GM12864 (cell line): ENCODE results near the gene F7.
A peak's percentile ranks its signal among the peaks of the same experiment; 100 is the strongest.

Source experiments
- DNase-seq: peaks from one replicate; pipeline ENCODE4 v3.0.0-alpha.2; 2011; ENCODE audit warnings: low read depth
- H3K4me3 ChIP-seq: 2 replicates; pipeline ENCODE4 v1.5.1; 2011; ENCODE audit warnings: mild to moderate bottlenecking, low read depth, low read length, control low read depth
- TF ChIP-seq, protein P1 (sequence below): IDR thresholded peaks from 2 replicates; pipeline ENCODE4 v1.5.1; 2011; ENCODE audit warnings: low read depth, mild to moderate bottlenecking, moderate library complexity, low read length, control low read depth, inconsistent platforms; ENCODE audit errors: missing control alignments

The F7 gene

DNA sequence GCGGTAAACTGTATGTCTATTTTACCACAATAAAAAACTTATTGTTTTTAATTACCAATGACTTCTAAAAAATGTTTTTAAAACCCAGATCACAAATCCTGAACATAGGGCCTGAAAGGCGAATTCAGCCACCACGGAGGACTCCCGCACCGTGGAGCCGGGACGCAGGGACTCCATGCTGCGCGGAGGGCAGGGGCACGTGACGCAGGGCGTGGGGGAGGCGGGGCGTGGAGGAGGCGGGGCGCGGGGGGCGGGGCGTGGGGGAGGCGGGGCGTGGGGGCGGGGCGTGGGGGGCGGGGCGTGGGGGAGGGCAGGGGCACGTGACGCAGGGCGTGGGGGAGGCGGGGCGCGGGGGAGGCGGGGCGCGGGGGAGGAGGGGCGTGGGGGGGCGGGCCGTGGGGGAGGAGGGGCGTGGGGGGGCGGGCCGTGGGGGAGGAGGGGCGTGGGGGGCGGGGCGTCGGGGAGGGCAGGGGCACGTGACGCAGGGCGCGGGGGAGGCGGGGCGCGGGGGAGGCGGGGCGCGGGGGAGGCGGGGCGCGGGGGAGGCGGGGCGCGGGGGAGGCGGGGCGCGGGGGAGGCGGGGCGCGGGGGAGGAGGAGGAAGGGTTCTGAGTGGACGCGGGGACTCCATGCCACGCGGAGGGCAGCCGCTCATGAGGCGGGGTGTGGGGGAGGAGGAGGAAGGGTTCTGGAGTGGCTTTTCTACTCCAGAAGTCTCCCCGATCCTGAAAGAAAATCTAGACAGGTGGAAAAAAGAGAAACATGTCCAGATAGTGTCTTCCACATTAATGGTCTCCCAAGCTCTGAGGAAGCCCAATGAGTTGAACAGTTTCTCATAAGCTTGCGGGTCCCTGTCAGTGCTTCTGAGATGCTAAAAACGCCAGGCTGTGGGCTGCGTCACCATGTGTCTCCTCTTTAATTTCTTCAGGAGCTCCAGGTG is 48.5 kb downstream of the F7 start:
- no peak for DNase-seq
- TF ChIP-seq, protein P1, sequence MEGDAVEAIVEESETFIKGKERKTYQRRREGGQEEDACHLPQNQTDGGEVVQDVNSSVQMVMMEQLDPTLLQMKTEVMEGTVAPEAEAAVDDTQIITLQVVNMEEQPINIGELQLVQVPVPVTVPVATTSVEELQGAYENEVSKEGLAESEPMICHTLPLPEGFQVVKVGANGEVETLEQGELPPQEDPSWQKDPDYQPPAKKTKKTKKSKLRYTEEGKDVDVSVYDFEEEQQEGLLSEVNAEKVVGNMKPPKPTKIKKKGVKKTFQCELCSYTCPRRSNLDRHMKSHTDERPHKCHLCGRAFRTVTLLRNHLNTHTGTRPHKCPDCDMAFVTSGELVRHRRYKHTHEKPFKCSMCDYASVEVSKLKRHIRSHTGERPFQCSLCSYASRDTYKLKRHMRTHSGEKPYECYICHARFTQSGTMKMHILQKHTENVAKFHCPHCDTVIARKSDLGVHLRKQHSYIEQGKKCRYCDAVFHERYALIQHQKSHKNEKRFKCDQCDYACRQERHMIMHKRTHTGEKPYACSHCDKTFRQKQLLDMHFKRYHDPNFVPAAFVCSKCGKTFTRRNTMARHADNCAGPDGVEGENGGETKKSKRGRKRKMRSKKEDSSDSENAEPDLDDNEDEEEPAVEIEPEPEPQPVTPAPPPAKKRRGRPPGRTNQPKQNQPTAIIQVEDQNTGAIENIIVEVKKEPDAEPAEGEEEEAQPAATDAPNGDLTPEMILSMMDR = no peak

DNA sequence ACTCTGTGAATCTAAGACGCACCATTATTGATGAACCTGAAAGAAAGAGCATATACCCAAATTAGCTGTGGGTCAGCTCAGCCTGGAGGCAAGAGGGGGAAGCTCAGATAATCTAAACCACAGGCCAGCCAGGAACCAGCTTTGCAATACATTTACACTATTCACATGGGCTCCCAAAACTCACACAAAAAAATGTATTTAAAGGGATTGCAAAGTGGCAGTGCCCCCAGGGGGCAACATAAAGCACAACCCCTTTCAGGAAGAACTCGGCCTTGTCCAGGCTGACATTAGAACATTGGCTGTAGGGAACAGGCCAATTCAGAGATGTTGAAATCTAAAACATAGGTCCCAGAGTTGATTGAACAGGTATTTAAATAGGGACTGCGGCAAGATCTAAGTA is 49.6 kb downstream of the F7 start:
- TF ChIP-seq, protein P1 = no peak
- no peak for DNase-seq
- no peak overlapping the region for H3K4me3 ChIP-seq

More for the DNA sequence above, 48.5 kb downstream of the F7 start:
- H3K4me3 ChIP-seq = peak overlapping the region; percentile 19

DNA sequence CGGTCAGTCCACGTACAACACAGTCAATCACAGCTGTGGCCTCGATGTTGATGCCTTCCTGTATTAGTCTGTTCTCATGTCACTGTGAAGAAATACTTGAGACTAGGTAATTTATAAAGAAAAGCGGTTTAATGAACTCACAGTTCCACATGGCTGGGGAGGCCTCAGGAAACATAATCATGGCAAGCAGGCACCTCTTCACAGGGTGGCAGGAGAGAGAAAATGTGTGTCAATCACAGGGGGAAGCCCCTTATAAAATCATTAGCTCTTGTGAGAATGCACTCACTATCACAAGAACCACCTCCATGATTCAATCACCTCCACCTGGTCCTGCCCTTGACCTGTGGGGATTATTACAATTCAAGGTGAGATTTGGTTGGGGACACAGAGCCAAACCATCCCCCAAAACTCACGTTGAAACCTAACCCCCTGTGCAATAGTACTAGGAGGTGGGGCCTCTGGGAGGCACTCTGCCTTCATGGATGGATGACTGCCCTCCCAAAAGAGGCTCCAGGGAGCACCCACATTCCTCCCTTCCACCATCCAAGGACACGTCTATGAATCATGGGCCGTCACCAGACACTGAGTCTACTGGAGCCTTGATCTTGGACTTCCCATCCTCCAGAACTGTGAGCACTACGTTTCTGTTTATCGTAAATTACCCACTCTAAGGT is 50.5 kb downstream of the F7 start:
- TF ChIP-seq, protein P1 = no peak
- no peak for DNase-seq
- no peak overlapping the region for H3K4me3 ChIP-seq

DNA sequence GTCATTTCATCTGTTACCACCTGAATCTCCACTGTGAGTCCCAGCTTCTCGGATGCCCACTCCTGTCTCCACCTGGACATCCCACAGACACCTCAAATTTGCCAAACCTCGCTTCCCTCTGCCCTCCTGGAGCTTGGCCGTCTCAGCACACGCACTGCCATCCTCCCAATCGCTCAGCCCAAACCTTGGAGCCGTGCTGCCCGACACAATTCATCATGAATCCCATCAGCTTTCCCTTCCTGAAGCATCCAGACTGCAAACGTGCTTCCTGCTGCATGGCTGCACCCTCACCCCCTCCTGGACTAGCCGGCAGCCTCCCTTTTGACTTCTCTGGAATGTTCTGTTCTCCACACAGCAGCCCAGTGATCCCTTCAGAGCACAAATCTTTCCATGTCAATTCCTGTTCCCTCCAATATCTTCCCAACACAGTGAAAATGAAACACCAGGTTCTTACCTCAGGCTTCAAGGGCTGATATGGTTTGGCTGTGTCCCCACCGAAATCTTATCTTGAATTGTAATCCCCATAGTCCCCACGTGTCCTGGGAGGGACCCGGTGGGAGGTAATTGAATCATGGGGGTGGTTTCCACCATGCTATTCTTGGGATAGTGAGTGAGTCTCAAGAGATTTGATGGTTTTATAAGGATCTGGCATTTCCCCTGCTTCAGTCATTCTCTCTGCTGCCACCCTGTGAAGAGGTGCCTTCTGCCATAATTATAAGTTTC is 51.8 kb downstream of the F7 start:
- no peak for DNase-seq
- TF ChIP-seq, protein P1 = no peak
- H3K4me3 ChIP-seq = no peak overlapping the region

DNA sequence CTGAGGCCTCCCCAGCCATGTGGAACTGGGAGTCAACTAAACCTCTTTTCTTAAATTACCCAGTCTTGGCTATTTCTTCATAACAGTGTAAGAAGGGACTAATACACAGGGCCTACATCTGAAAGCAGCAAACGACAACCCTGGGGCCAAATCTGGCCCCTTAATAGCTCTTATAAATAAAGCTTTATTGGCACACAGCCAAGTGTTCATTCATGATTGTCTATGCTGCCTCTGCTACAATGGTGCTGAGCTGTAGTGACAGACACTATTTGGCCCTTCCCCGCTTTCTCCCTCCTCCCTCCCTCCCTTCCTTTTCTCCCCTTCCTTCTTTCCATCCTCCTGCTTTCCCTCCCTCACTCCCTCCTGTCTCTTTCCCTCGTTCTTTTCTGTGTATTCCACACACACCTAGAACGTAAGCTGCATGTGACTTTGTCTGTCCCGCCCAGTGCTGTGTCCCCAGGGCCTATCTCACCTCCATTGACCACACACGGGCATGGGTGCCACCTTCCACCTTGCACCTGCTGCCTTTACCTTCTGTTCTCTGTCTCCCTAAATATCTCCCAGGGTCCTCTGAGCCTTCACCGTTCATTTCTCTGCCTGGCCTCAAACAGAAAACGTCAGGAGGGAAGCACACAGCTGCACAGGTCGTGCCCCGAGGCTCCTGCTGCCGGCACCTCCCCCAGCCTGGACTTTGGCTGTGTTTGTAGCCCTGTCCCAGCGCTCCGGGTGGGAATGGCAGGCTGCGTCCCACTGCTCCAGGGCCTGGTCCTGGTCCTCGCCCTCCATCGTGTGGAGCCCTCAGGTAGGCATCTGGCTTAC is 52.5 kb downstream of the F7 start, which contains the start of gene PROZ:
TSS of gene PROZ (plus strand) at position 720 of the 819 bp plus-strand sequence. CDS start at position 733, 13 bp downstream.
- H3K4me3 ChIP-seq = no peak within 1 kb of the TSS
- DNase-seq = no peak
- TF ChIP-seq, protein P1 = no peak

DNA sequence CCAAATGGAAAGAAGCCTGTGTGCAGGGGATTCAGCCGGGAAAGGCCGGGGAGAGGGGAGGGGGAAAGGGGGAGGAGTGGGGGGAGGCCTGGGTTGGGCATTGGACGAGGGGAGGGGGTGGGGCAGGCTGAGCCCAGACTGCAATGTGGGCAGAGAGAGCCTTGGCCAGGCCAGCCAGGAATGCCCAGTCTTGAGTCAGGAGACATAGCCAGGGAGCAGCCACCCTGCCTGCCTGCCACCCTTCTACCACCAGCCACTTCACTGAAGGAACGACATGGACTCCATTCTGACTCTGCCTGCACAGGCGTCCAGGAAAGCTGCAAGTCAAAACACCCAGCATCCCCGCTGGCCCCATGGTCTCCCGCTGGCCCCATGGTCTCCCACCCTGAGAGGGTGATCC is 53.4 kb downstream of the F7 start:
- TF ChIP-seq, protein P1 = no peak
- H3K4me3 ChIP-seq = no peak overlapping the region
- no peak for DNase-seq
